Measurements from ENCODE around the gene PRDM16. TPM values are rescaled to one million over a fixed set of nuclear protein-coding genes. Genes with fewer than 3 reads are reported as not detected.

The PRDM16 gene
- total and polyA plus RNA-seq, 2 of the 4 experiments (the other 2 are of a cell fraction): 0.02 TPM; not detected in 1

DNA sequence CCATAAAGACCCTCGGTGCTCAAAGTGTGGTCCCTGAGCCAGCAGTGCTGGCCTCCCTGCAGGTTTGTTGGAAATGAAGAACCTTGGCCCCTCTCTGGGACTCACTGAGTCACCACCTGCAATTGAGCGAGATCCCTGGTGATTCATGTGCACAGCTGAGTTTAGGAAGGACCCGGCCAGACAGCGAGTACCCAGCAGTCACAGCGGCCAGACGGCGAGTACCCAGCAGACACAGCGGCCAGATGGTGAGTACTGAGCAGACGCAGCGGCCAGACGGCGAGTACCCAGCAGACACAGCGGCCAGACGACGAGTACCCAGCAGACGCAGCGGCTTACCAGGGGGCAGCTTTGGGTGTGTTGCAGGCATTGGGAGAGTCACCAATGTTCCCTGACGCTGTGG is 123.8 kb downstream of the PRDM16 start:
- no peak overlapping the region for H2BK120ac ChIP-seq (ENCODE audit: low read depth, low read length)
- H2BK15ac ChIP-seq (ENCODE audit: low read depth, low read length): no peak overlapping the region
- no peak overlapping the region for H4K91ac ChIP-seq (ENCODE audit: insufficient read depth, low read depth, low read length)
- H3K27me3 ChIP-seq (ENCODE audit: control insufficient read depth, insufficient read depth, low read length): no peaks in the 10 kb centered on the region
- H3K9ac ChIP-seq (ENCODE audit: low read depth, low read length): no peak overlapping the region
- H3K27ac ChIP-seq (ENCODE audit: insufficient read depth, low read length): no peak overlapping the region
- no peak overlapping the region for H2BK20ac ChIP-seq (ENCODE audit: low read depth, low read length)
- ATAC-seq (ENCODE audit: low read depth): no peak
- H3K36me3 ChIP-seq (ENCODE audit: control insufficient read depth, insufficient read depth, low read length): no peaks in the 10 kb centered on the region
- ChIA-PET POLR2A (ENCODE audit: unreplicated experiment) (no interaction called here), CTCF (no interaction called here)
- no peak overlapping the region for H2AFZ ChIP-seq (replicated peaks; ENCODE audit: low read length, poor library complexity)
- no peak overlapping the region for H4K8ac ChIP-seq (ENCODE audit: low read depth in 2 of 2, low read length in 2 of 2)
- H3K18ac ChIP-seq (ENCODE audit: low read depth, low read length): no peak overlapping the region
- TF ChIP-seq MAZ (IDR thresholded peaks at IDR 0.05; ENCODE audit: borderline replicate concordance, low read depth, low read length): no peak
- no peak for TF ChIP-seq SMC3 (IDR thresholded peaks at IDR 0.05; ENCODE audit: low read depth, low read length)
- no peak for TF ChIP-seq ELK1 (IDR thresholded peaks at IDR 0.05; ENCODE audit: borderline replicate concordance, low read depth, low read length)
- TF ChIP-seq MXI1 (IDR thresholded peaks at IDR 0.05; ENCODE audit: borderline replicate concordance, low read depth, low read length): no peak
- no peak for TF ChIP-seq CEBPB (IDR thresholded peaks at IDR 0.05; ENCODE audit: low read depth, low read length)
- no peak for TF ChIP-seq NFE2L2 (IDR thresholded peaks at IDR 0.05; ENCODE audit: low read depth, low read length)
- no peak for TF ChIP-seq POLR2A (IDR thresholded peaks at IDR 0.05; ENCODE audit: low read depth, low read length)
- TF ChIP-seq, protein P1, sequence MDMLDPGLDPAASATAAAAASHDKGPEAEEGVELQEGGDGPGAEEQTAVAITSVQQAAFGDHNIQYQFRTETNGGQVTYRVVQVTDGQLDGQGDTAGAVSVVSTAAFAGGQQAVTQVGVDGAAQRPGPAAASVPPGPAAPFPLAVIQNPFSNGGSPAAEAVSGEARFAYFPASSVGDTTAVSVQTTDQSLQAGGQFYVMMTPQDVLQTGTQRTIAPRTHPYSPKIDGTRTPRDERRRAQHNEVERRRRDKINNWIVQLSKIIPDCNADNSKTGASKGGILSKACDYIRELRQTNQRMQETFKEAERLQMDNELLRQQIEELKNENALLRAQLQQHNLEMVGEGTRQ (IDR thresholded peaks at IDR 0.05; ENCODE audit: low read depth, low read length): no peak
- no peak for TF ChIP-seq RAD21 (IDR thresholded peaks at IDR 0.05; ENCODE audit: low read length)
- TF ChIP-seq RCOR1 (IDR thresholded peaks at IDR 0.05; ENCODE audit: insufficient replicate concordance, low read length): no peak
- intact Hi-C loops (cut with micrococcal nuclease): no loop called here
- H3K79me1 ChIP-seq (ENCODE audit: low read depth in 1 of 2, low read length in 2 of 2): no peaks in the 10 kb centered on the region
- no peak overlapping the region for H3K4me3 ChIP-seq (ENCODE audit: insufficient read depth, low read depth, low read length)
- H3K56ac ChIP-seq (ENCODE audit: extremely low read depth, insufficient read depth, low read length): no peak overlapping the region
- H3K4me1 ChIP-seq (ENCODE audit: control insufficient read depth, insufficient read depth, low read length): no peaks in the 10 kb centered on the region
- no peak overlapping the region for H4K5ac ChIP-seq (ENCODE audit: low read depth, low read length)
- 77% methylated on average over 7 of the region's 18 CpGs; no CpG with 5 or more reads in 1 of the 2 experiments for WGBS, 2 experiments (ENCODE audit: extremely low coverage in 2 of 2, insufficient read length in 1 of 2)
- no peak overlapping the region for H3K14ac ChIP-seq (replicated peaks; ENCODE audit: low read depth, low read length)
- no peak for DNase-seq
- H3K4me2 ChIP-seq (ENCODE audit: low read depth, low read length): no peak overlapping the region
- H3K4ac ChIP-seq (ENCODE audit: low read depth, low read length): no peak overlapping the region
- H3K9me3 ChIP-seq (ENCODE audit: control insufficient read depth, insufficient read depth, low read length): peaks cover 55% of the 10 kb centered on the region
- H2BK5ac ChIP-seq (ENCODE audit: low read depth, low read length, poor library complexity, severe bottlenecking): no peak overlapping the region
- no peaks in the 10 kb centered on the region for H3K9me1 ChIP-seq (ENCODE audit: insufficient read depth, low read length)
- no peak overlapping the region for H3K23ac ChIP-seq (ENCODE audit: low read depth, low read length)
- no peaks in the 10 kb centered on the region for H4K20me1 ChIP-seq (ENCODE audit: insufficient read depth, low read length)
- no peak overlapping the region for H2AK5ac ChIP-seq (ENCODE audit: low read depth, low read length)
- dilution Hi-C loops (cut with HindIII; ENCODE audit: low sequenced_read_pairs, unreplicated experiment): no loop called here
- in situ Hi-C loops (cut with MboI; ENCODE audit: low sequenced_read_pairs): no loop called here
- BruUV-seq (replicated peaks): no TSS peak
- no peak overlapping the region for H2AK9ac ChIP-seq (replicated peaks; ENCODE audit: low read depth, low read length, poor library complexity)
